Pons (tissue), 1 donor: Measurements from ENCODE around the gene BRD3OS.
A peak's percentile ranks its signal among the peaks of the same experiment; 100 is the strongest.

Experiments used
- DNase-seq: peaks from one replicate; pipeline ENCODE4 v3.0.0-alpha.2; 2016; ENCODE audit warnings: low spot score

BRD3OS gene, protein sequence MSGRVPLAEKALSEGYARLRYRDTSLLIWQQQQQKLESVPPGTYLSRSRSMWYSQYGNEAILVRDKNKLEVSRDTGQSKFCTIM

DNA sequence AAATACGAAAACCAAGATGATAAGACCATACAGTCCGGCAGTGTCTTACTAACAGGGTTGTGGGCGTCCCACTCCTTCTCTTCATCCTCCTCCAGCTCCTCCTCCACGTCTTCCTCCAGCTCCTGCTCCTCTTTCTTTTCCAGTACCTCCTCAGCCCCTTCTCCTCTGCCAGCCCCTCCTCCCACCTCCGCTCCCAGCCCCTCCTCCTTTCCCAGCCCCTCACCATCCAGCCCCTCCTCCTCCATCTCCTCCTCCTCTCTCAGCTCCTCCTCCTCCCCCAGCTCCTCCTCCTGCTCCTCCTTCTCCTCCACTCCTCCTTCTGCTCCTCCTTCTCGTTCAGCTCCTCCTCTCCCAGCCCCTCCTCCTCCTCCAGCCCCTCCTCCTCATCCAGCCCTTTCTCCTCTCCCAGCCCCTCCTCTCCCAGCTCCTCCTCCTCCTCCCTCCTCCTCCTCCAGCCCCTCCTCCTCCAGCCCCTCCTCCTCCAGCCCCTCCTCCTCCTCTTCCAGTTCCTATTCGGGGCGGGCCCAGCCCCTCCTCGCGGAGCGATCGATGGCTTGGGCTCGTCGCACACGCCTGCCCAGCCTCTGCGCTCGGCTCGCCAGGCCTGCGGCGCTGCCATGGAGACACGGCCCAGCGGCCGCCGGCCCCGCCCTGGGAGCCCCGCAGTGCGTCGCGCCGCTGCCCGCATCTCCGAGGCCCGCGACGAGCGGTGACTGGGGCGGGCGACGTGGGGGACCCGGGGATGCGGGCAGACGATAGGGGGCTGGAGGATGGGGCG is at the start of gene BRD3OS:
Gene BRD3OS, plus strand, starts transcription at position 654 of the 778 bp plus-strand sequence. CDS start 1,267 bp downstream, outside the sequence.
- peak; percentile 99 for DNase-seq

DNA sequence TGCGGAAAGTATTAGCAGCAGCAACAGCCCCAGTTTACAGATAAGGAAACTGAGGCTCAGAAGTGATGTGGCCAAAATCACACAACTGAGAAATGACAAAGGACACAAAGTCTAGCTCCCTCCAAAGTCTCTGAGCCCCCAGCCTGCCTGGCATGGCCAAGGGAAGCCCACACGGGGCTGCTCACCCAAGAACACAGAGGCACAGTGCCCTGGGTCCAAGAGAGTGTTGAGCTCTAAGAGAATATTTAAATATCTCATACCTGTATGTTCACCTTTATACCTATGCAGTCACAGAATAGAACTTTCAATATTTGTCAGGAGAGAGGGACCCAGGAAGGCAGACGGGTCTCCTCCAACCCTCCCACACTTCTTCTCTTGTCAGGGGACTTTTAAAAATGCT is 49.8 kb upstream of the BRD3OS start:
- no peak for DNase-seq

DNA sequence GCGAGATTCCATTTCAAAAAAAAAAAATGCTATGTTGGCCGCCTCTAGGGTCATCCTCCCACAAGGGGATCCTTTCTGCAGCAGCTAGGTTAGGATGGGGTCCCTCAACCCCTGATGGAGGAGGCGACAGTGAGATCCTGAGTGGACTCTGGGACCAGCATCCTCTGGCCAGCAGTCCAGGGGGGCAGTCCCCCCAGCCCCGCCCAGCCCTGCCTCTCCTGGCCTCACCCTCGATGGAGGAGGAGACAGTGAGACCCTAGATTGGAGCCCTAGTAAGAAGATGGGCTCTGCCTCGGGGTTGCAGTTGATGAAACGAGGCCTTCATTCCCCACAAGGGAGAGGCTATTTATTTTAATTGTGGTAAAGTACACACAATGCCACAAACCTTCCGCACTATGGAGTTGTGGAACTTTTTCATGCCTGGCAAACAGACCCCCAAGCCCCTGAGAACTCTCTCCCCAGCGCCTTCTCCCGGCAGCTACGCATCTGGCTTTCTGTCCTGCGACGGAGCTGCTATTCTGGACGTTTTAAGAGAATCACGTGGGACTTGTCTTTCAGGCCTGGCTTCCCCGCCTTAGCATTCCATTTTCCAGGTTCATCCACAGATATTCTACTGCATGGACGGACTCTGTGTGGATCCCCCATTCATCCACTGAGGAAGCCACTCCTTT is 49.0 kb upstream of the BRD3OS start:
- DNase-seq = no peak

DNA sequence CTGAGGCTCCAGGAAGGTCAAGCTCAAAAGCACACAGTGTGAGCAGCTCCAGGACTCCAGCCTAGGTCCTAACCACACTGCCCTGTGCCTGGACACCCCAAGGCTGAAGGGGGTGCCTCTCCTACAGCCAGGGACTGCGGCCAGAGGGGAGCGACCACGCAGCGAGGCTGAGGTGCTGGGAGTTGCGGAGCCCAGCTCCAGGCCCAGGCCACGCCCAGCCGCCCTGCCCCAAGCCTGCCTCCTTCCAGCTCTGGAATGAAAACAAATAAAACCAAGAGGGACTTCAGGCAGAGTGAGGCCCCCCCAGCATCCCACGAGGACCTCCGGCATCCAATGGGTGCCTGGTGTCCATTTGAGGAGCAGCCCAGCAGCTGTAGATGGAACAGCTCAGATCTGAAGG is 48.4 kb upstream of the BRD3OS start:
- no peak for DNase-seq

DNA sequence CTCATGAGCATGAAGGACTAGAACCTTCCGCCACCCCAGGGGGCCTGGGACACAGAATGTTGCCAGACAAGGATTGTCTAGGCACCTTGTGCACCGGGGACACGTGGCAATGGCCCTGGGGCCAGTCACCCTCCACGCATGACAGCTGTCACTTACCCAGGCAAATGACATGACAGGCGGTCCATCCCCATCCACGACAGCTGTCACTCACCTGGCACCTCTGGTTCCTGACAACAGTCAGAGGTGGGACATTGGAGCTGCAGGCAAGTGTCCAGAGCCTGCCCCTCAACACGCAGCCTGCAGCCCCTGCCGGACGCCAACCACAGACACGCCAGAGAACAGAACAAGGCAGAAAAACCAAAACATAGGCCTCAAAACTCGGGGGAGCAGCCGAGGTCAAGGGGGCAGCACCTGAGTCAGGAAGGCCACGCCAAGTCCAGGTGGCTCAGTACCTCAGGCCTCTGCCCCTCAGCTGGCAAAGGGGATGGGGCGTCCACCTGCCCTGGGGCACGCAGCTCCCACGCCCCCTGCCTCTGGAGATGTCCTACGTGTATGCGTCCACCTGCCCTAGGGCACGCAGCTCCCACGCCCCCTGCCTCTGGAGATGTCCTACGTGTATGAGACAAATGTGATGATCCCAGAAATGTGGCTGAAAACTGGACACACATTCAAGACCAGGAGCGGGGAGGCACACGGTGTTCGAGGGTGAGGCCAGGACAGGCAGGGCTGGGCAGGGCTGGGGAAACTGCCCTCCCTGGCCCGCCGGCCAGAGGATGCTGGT is 47.7 kb upstream of the BRD3OS start:
- no peak for DNase-seq

DNA sequence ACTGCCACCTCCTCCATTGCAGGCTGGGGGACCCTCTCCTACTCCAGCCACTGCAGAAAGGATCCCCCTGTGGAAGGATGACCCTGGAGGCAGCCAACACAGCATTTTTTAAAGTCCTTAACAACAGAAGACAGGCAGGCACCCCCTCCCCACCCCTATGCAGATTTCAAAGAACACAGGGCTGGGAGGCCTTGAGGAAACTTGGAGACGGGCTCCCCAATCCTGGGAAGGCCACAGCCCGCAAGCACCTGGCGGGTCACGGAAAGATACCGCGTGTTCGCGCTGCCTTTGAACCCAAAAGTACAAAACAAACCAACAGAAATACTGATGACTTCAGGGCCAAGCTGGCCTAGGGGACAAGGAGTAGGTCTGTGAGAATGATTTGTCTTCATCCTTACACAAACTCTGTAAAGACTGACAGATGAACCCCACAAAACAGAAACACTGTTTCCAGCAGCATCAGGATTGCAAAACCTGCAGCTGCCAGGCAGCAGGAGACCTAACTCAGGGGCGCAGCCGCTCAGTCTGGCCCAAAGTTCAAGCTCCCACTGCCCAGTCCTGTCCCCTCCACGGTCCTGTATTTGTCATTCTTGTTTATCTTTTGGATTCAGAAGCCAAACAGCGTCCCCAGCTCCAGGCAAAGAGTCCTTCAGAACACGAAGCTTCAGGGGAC is 46.9 kb upstream of the BRD3OS start:
- no peak for DNase-seq

DNA sequence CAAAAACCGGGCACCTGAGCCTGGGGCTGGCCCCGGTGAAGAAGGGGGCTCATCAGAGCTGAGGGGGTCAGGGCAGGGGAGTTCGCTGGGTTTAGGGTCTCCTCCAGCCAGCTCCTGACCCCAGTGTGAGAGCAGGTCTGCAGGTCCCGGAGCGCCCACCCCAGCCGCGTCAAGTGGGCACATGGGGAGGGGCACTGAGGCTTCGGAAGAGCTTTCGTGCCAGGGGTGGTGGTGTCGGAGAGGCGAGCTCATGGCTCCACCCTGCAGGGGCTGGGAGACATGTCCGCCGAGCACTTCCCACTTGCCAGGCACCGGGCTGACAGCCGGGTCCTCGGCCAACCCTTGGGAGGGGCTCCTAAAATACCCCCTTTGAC is 46.4 kb upstream of the BRD3OS start:
- DNase-seq = no peak

DNA sequence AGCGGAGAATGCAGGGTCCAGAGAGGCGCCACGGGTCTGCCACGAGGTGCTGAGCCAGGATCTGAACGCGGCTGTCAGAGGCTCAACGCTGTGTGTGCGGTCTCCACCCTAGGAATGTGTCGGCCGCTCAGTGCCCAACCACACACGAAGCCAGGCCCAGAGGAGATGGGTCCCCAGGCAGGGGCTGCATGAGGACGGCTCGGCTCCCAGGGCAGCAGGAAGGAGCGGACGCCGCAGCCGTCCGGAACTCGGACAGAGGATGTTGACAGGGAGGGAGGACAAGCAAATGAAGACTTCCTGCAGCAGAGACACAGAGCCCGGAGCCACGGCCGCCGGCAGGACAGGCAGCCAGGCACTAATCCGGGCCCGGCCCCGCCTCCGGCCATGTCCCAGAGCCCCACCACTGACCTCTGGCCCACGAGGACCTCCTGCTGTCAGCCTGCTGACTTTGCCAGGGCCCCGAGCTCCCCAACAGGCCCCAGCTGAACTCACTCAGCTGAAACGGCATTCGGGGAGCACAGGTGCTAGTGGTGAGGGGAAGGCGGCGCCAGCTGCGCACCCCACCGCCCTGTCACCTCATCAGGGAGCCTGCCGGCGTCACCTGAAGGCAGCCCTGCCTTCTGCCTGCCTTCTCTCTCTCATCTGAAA is 45.9 kb upstream of the BRD3OS start:
- DNase-seq = no peak

DNA sequence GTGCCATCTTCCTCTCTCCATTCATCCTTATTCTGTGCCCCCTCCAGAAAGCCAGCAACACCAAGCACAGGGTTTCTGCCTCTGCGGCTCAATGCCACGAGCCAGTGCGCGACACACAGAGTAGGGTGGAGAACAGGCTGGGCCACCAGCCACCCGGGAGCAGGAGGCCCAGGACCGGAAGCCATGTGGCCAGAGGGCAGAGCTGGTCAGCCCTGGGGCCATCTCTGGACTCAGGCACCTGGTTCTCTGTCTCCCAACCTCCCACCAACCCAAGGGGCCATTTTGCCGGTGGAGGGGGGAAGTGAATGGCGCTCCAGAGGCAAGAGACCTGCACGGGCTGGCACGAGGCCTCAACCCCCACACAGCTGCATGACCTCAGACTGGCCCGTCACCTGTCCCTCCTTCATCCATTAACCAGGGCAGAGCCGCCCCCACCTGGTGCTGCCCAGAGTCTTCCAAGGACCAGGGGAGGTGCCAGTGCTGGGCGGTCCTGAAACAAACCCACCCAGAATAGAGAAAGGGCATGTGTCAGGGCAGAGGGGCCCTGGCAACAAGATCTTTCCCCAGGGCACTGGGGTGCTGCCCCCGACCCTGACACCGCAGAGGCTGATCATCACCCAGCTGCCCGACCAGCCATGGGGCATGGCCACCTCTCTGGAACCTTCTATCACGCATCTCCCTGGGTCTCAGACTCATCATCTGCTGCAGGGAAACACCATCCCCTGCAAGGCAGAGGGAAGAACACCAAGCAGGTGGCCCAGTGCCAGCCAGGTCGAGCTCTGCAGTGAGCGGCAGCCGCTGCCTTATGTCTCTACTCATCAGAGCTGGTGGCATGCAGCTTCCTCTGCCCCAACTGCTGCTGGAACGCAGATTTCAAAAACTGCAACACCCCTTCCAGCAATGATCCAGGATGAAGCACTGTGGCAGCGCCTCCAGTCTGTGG is 45.1 kb upstream of the BRD3OS start:
- DNase-seq = no peak

DNA sequence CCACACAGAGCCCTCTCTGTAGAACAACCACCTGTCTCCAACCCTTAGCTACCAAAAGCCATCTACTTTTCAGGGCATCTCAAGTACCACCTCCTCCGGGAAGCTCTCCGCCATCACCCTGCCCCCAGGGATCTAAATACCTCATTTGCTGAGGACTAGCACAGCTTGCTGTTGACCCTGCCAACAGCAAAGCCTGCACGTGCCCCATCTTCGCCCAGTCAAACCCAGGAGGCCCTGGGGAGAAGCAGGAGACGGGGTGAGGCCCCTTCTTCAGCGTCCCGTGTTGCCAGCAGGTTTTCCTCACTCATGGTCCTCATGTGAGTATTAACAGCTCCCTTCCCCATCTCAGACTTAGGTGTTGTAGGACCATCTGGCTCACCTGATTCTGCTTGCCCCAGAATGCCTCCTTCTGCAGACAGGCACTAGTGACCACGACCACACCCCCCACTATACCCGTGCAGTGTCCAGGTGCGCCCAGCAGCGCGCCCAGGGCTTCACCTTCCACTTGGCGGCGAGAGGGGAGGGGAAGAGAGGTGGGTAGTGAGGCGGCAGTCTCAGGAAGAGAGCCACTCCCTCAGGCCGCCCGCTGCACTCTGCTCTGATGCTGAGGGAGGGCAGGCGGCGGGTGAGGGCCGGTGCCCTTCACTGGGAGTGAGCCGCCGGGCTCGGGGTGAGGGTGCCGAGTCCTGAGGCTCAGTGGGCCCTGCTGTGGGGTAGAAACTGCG is 44.3 kb upstream of the BRD3OS start:
- no peak for DNase-seq

DNA sequence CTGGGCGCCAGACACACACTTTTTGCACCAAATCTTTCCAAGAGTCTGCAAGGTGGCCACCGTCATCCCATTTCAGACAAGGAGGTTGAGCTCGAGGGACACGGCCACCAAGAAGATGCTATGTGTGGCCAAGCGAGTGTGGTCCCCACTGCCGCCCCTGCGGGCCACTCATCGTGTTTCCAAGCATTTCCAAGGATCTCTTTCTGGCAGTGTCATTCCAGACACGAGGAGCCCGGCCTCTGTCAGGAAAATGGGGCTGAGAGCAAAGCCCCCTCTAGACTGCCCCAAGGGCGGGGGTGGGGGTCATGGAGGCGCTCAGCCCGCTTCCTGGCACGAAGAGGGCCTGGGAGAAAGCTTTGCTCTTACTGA is 43.7 kb upstream of the BRD3OS start:
- DNase-seq = no peak

DNA sequence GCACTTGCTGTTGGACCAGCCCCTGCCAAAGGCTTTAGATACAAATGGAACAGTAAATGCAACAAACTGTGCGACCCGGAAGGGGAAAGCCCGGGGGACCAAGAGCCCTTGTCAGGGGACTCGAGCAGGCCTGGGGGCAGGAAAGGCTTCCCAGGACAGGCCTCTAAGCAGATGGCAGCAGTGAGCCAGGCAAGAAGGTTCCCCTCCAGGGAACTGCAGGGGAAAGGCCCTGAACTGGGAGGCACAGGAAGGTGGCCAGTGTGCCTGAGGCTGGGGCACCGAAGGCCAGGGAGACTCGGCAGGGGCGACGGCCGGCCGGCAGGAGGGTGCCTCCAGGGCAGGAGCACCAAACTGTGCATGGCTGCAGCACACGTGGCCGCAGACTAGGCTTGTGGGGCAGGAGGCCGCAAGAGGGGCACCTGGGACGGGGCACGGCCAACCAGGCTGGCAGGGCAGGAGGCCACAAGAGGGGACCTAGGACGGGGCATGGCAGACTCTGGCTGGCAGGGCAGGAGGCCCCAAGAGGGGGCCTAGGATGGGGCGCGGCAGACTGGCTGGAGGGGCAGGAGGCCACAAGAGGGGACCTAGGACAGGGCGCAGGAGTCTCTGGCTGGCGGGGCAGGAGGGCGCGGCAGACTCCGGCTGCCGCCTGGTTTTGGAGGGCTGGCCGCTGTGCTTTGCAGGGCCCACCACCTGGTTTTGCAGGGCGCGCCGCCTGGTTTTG is 43.2 kb upstream of the BRD3OS start:
- DNase-seq = no peak

DNA sequence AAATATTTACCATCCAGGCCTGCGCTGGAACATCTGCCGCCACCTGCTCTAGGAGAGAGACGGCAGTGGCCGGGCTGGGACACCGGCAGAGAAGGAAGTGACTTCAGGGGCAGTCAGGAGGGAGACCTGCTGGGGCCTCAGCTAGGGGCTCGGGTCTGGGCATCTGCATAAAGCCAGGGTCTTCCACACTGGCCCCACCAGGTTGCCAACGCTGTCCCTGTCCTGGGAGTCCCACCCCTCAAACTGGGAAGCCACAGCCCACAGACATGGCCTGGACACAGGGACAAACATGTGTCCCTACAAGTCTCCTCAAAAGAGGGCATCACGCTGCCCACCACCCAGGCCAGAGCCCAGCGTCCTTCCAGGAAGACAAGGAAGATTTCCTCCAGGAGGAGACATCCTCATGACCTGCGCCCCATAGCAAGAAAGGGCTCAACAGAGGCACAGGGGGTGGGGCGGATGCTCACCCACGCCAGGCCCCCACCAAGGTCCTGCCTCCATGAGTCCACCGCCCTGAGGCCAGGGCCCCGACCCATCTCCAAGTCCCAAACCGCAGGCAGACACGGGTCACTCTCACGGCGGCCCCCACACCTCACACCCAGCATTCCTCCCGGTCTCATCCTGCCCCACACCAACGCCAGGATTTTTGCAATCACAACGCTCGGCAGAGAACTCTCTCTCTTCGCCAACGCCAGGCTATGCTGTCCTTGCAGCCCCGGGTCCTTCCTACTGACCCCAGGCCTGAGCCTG is 42.1 kb upstream of the BRD3OS start:
- no peak for DNase-seq

DNA sequence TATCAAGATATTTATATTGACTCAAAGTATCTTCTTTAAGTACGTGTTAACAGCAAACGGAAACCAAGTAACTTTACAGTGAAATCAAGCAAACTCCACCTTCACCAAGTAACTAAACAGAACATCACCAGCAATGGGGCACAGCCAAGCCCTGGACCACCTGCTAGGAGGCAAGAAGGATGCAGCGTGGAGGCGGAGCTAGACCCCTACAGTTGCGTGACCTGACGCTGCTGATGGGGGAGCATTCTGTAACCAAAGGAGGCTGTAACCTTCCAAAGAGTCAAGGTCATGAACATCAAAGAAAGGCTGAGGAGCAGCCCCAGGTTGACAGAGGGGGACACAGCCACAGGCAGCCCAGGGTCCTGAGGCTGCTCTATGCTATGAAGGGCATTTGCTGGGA is 39.2 kb upstream of the BRD3OS start:
- DNase-seq = no peak

DNA sequence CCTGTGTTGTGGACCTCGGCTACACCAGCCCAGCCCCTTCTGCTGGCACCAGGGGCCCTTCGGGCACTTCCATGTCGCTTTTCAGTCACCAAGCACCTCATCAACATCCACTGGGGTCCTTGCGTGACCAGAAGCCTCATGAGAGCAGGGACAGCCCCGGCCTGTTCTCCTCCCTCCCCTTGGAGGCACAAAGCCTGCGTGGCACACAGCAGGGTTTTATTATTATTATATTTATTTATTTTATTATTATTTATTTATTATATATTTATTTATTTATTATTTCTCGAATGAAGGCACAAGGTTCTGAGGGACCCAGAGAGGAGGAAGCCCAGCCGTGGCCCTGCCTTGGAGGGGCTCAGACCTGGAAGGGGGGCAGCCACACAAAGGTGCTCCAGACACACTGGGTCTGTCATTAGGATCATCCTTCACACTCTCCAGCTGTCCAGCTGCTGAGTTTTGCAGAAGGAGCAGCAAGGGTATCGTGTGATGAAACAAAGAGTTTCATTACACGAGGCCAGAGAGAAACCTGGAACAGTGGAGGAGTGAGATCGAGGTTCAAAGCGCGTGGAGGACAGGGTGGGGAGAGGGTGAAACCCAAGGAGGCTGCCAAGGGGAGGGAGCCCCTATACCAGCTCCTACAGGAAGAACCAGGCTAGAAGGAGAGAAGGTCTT is 38.4 kb upstream of the BRD3OS start:
- no peak for DNase-seq

DNA sequence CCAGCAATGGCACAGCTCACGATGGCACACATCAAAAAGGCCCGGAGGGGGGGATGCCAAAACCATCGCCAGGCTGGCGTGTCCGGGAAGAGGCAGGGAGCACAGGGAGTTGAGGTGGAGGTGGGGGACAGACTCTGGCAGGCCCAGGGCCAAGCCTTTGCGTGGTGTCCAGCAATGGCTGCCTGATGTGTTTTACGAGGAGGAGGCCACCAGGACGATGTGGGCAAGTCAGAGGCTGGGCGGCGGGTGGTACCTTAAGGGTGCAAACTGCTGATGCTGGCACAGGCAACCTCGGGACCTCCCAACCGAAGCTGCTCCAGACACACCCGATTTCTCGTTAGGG is 37.9 kb upstream of the BRD3OS start:
- no peak for DNase-seq

DNA sequence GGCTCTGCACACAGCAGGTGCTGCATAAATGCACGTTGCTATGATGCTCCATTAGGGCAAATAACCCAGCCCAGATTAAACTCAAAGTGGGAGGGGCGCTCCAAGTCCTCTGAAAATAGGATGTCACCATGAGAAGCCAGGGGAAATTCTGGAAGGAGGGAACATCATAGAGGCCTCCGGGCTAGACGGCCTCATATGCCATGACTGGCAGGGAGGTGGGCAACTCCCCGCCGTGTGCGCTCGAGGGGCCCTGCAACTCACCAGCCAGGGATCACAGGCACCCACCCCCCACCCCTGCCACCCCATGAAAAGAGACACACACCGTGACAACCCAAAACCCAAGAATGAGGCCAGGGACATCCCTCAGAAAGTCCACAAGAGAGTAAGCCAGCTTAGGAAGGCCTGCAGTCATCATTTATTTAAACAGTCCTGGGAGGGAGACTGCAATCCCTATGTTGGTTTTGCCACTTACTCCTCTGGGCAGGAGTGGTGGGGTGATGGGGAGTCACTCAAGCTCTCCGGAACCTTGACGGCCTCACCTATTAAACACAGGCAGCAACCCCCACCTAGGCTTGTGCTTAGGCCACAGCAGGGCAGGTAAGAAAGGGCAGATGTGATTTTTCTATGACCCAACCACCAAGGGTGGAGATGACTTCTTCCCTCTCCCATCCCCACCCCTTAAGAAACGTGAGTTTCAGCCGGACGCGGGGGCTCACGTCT is 37.2 kb upstream of the BRD3OS start:
- no peak for DNase-seq
